ENCODE measurements around the gene ABCC2.

Gene ABCC2

GRCh38 chr10:99758211-99758891 lies 24.1 kb upstream of the ABCC2 start:
- Histone ChIP-seq H3K4me2 (ENCODE audit: low read depth, low read length, poor library complexity, severe bottlenecking) (no peak overlapping the region), H3K36me3 (ENCODE audit: insufficient read depth, low read length) (peaks cover 42% of the 10 kb centered on the region), H2AFZ (ENCODE audit: low read length) (no peak overlapping the region), H3K9ac (ENCODE audit: low read depth, low read length, poor library complexity, severe bottlenecking) (no peak overlapping the region), H3K9me2 (replicated peaks; ENCODE audit: low read depth, low read length) (no peaks in the 10 kb centered on the region), H4K20me1 (ENCODE audit: insufficient read depth, low read length, poor library complexity, severe bottlenecking) (no peaks in the 10 kb centered on the region), H3K9me3 (ENCODE audit: insufficient read depth, low read depth, low read length) (no peaks in the 10 kb centered on the region), H3K4me1 (ENCODE audit: insufficient read depth, low read length, poor library complexity, severe bottlenecking) (no peaks in the 10 kb centered on the region), H3K4me3 (ENCODE audit: low read length, poor library complexity, severe bottlenecking) (no peak overlapping the region), H3F3A (ENCODE audit: low read depth) (no peaks in the 10 kb centered on the region), H3K79me2 (ENCODE audit: insufficient read depth, low read length) (no peaks in the 10 kb centered on the region), H3K27me3 (ENCODE audit: insufficient read depth, low read length, poor library complexity, severe bottlenecking) (no peaks in the 10 kb centered on the region)
- TF ChIP-seq CTCF (conservative IDR thresholded peaks at IDR 0.05; ENCODE audit: low read length), result no peak
- TF ChIP-seq EZH2phosphoT487 (IDR thresholded peaks at IDR 0.05; ENCODE audit: borderline replicate concordance), result no peak

GRCh38 chr10:99760321-99760720 lies 22.1 kb upstream of the ABCC2 start:
- Histone ChIP-seq H3K4me2 (ENCODE audit: low read depth, low read length, poor library complexity, severe bottlenecking) (no peak overlapping the region), H2AFZ (ENCODE audit: low read length) (no peak overlapping the region), H3K36me3 (ENCODE audit: insufficient read depth, low read length) (peaks cover 25% of the 10 kb centered on the region), H3K9me2 (replicated peaks; ENCODE audit: low read depth, low read length) (no peaks in the 10 kb centered on the region), H4K20me1 (ENCODE audit: insufficient read depth, low read length, poor library complexity, severe bottlenecking) (no peaks in the 10 kb centered on the region), H3K4me1 (ENCODE audit: insufficient read depth, low read length, poor library complexity, severe bottlenecking) (no peaks in the 10 kb centered on the region), H3K4me3 (ENCODE audit: low read length, poor library complexity, severe bottlenecking) (no peak overlapping the region), H3K79me2 (ENCODE audit: insufficient read depth, low read length) (no peaks in the 10 kb centered on the region), H3K27me3 (ENCODE audit: insufficient read depth, low read length, poor library complexity, severe bottlenecking) (no peaks in the 10 kb centered on the region), H3K9me3 (ENCODE audit: insufficient read depth, low read depth, low read length) (no peaks in the 10 kb centered on the region), H3K9ac (ENCODE audit: low read depth, low read length, poor library complexity, severe bottlenecking) (no peak overlapping the region), H3F3A (ENCODE audit: low read depth) (no peaks in the 10 kb centered on the region)
- TF ChIP-seq CTCF (conservative IDR thresholded peaks at IDR 0.05; ENCODE audit: low read length) (no peak), EZH2phosphoT487 (IDR thresholded peaks at IDR 0.05; ENCODE audit: borderline replicate concordance) (no peak)

- TF ChIP-seq CTCF (conservative IDR thresholded peaks at IDR 0.05; ENCODE audit: low read length) (no peak), EZH2phosphoT487 (IDR thresholded peaks at IDR 0.05; ENCODE audit: borderline replicate concordance) (no peak)
- Histone ChIP-seq H3F3A (ENCODE audit: low read depth) (no peaks in the 10 kb centered on the region), H2AFZ (ENCODE audit: low read length) (no peak overlapping the region), H3K4me1 (ENCODE audit: insufficient read depth, low read length, poor library complexity, severe bottlenecking) (no peaks in the 10 kb centered on the region), H3K9me3 (ENCODE audit: insufficient read depth, low read depth, low read length) (no peaks in the 10 kb centered on the region), H3K9ac (ENCODE audit: low read depth, low read length, poor library complexity, severe bottlenecking) (no peak overlapping the region), H3K4me2 (ENCODE audit: low read depth, low read length, poor library complexity, severe bottlenecking) (no peak overlapping the region), H3K4me3 (ENCODE audit: low read length, poor library complexity, severe bottlenecking) (no peak overlapping the region), H3K9me2 (replicated peaks; ENCODE audit: low read depth, low read length) (no peaks in the 10 kb centered on the region), H4K20me1 (ENCODE audit: insufficient read depth, low read length, poor library complexity, severe bottlenecking) (no peaks in the 10 kb centered on the region), H3K36me3 (ENCODE audit: insufficient read depth, low read length) (peaks cover 14% of the 10 kb centered on the region; the same call in 1 of the 2 replicates), H3K27me3 (ENCODE audit: insufficient read depth, low read length, poor library complexity, severe bottlenecking) (no peaks in the 10 kb centered on the region), H3K79me2 (ENCODE audit: insufficient read depth, low read length) (no peaks in the 10 kb centered on the region)
Observed at GRCh38 chr10:99761365-99761764, 21.1 kb upstream of the ABCC2 start.

Data from Loucy (cell line).